ENCODE measurements around the gene DPM1. TPM values are rescaled to one million over a fixed set of nuclear protein-coding genes. Genes with fewer than 3 reads are reported as not detected.

Gene DPM1
- total and polyA plus RNA-seq, 2 of the 8 experiments (the other 6 are each of a cell fraction or from before 2014, with no cell fraction given): 42.3 to 57.0 TPM

- TF ChIP-seq CHD7 (IDR thresholded peaks at IDR 0.05; ENCODE audit: insufficient replicate concordance, low read length) (no peak), CBX8 (IDR thresholded peaks at IDR 0.05; ENCODE audit: borderline replicate concordance, low read depth, low read length) (no peak), SIX5 (IDR thresholded peaks at IDR 0.05; ENCODE audit: low read depth, low read length) (no peak), ATF3 (IDR thresholded peaks at IDR 0.05; ENCODE audit: insufficient read depth, low read depth, low read length) (0 out of 2 replicates have a peak, but pooled peaks have one; percentile 4), RXRA (IDR thresholded peaks at IDR 0.05; ENCODE audit: insufficient read depth, low read depth, low read length) (no peak), POLR2A (IDR thresholded peaks at IDR 0.05; ENCODE audit: control extremely low read depth in 1 of 2, low read depth in 2 of 2, low read length in 2 of 2) (peak; percentile 84 to 88), CHD2 (IDR thresholded peaks at IDR 0.05; ENCODE audit: low read length) (peak; percentile 98), CEBPB (IDR thresholded peaks at IDR 0.05; ENCODE audit: low read depth, low read length) (no peak), JUND (IDR thresholded peaks at IDR 0.05; ENCODE audit: low read length) (peak; percentile 62), SUZ12 (IDR thresholded peaks at IDR 0.05; ENCODE audit: low read length) (no peak), TBP (IDR thresholded peaks at IDR 0.05; ENCODE audit: low read depth, low read length) (peak; percentile 89)
Measured at GRCh38 chr20:50931306-50932015, 26.9 kb downstream of the DPM1 start, which contains the start of gene ADNP (continued).
